CD4-positive, alpha-beta T cell (primary cell): ENCODE results near the gene PLEKHA5. TPM values are rescaled to one million over a fixed set of nuclear protein-coding genes. Genes with fewer than 3 reads are reported as not detected.

Experiments
- ATAC-seq: fragments of 200-7000 bp; cut with Tn5 transposase; one replicate; pipeline ENCODE4 v1.10.0; 2022; ENCODE audit warnings: mild to moderate bottlenecking; ENCODE audit not compliant: poor library complexity
- CTCF ChIA-PET: fragments of 350-600 bp; sonication (Branson Sonifier 250); formaldehyde crosslinking; loops from one replicate; lab custom pipeline; 2021; ENCODE audit warnings: antibody characterized with exemption, inconsistent platforms; lab: Charles Lee
- POLR2A ChIA-PET: fragments of 350-600 bp; sonication (Branson Sonifier 250); formaldehyde crosslinking; loops from one replicate; lab custom pipeline; 2021; ENCODE audit warnings: antibody characterized with exemption, inconsistent platforms; lab: Charles Lee
- DNase-seq, 14 experiments: peaks; one replicate each; pipeline ENCODE4 v3.0.0-alpha.2; 2013 to 2020; ENCODE audit warnings: mixed read lengths in 2 of 14
- H3K27ac ChIP-seq, 2 donors: one replicate each; pipeline versions ENCODE4 v1.5.1 to v1.7.0; 2013; ENCODE audit warnings: low read length in 2 of 2, low read depth in 1 of 2, mild to moderate bottlenecking in 1 of 2
- H3K27me3 ChIP-seq, 2 experiments: 1 replicate in 1 of 2; 2 replicates in 1 of 2; pipeline versions ENCODE4 v1.6.1 to v1.7.0; 2013; ENCODE audit warnings: low read length in 2 of 2, control low read depth in 1 of 2, mild to moderate bottlenecking in 1 of 2, moderate library complexity in 1 of 2; ENCODE audit not compliant: insufficient read depth in 2 of 2, control insufficient read depth in 1 of 2
- H3K36me3 ChIP-seq: one replicate; pipeline ENCODE4 v1.6.1; 2013; ENCODE audit warnings: low read length, control low read depth; ENCODE audit not compliant: insufficient read depth
- H3K4me1 ChIP-seq: one replicate; pipeline ENCODE4 v1.6.1; 2013; ENCODE audit warnings: low read length, control low read depth; ENCODE audit not compliant: insufficient read depth
- H3K4me3 ChIP-seq: one replicate; pipeline ENCODE4 v1.5.1; 2013; ENCODE audit warnings: mild to moderate bottlenecking, low read length, moderate library complexity
- H3K9me3 ChIP-seq, 2 experiments: 1 replicate in 1 of 2; 2 replicates in 1 of 2; pipeline versions ENCODE4 v1.6.1 to v1.7.0; 2013; ENCODE audit warnings: low read length in 2 of 2, mild to moderate bottlenecking in 2 of 2, control low read depth in 1 of 2, moderate library complexity in 1 of 2; ENCODE audit not compliant: control insufficient read depth in 1 of 2, insufficient read depth in 1 of 2
- H3K27ac Mint-ChIP-seq: one replicate; pipeline ENCODE4 v1.8.0; 2020; ENCODE audit warnings: mixed read lengths
- H3K27me3 Mint-ChIP-seq: one replicate; pipeline ENCODE4 v1.8.0; 2021; ENCODE audit warnings: mixed read lengths
- H3K36me3 Mint-ChIP-seq: one replicate; pipeline ENCODE4 v1.8.0; 2021; ENCODE audit warnings: low read depth, mixed read lengths
- H3K4me1 Mint-ChIP-seq: one replicate; pipeline ENCODE4 v1.8.0; 2021; ENCODE audit warnings: low read depth, mixed read lengths
- H3K4me3 Mint-ChIP-seq: one replicate; pipeline ENCODE4 v1.8.0; 2020; ENCODE audit warnings: mild to moderate bottlenecking, mixed read lengths
- H3K9me3 Mint-ChIP-seq: one replicate; pipeline ENCODE4 v1.8.0; 2020; ENCODE audit warnings: mixed read lengths
- intact Hi-C, 2 experiments: fragments of 100-400 bp; cut with DNase I in 1 of 2; cut with micrococcal nuclease in 1 of 2; formaldehyde crosslinking; loops; one replicate each; pipeline versions ENCODE4 v1.15.1 to v1.9.0; 2023 to 2025; cut with DNase I, micrococcal nuclease
- total RNA-seq, 174 experiments: library from RNA in 2 of 174; stranded (reverse) in 2 of 174; gene quantifications; one replicate each; pipeline ENCODE4 v1.2.3 and lab custom pipeline; 2021 to 2026
- TF ChIP-seq, protein P1 (sequence below): fragments of 200-600 bp; IDR thresholded peaks from one replicate; pipeline ENCODE4 v1.8.0; 2022; ENCODE audit warnings: antibody characterized with exemption, mild to moderate bottlenecking

The PLEKHA5 gene
- total RNA-seq, 2 experiments from 2014 or later = 4.5 to 5.4 TPM

DNA sequence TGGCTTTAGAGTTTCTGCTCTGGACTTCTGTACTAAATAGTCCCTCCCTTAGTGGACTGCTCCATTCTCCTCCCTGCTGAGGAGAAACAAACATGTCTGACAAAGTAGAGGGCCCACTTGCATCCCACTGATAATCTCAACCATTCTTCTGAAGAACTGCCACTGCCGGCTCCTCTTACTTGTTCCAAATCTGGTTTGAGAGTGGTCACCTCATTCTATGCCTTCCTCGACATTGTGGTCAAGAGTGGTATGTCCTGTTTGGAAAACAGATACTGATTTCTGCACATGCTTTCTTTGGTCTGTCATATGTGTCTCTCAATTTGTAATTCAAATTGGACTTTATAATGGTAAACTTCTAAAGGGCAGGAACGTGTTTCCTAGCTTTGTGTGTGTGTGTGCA is 36.3 kb upstream of the PLEKHA5 start:
- H3K9me3 ChIP-seq = no peaks in the 10 kb centered on the region
- H3K27ac Mint-ChIP-seq = no peak overlapping the region
- H3K4me3 Mint-ChIP-seq = no peak overlapping the region
- no peaks in the 10 kb centered on the region for H3K36me3 Mint-ChIP-seq
- H3K4me1 Mint-ChIP-seq = no peaks in the 10 kb centered on the region
- no peaks in the 10 kb centered on the region for H3K27me3 Mint-ChIP-seq
- DNase-seq (no peak), ATAC-seq (no peak)
- ChIA-PET POLR2A (no interaction called here), CTCF (no interaction called here)
- no peak overlapping the region for H3K4me3 ChIP-seq
- H3K27ac ChIP-seq = no peak overlapping the region
- no peaks in the 10 kb centered on the region for H3K9me3 Mint-ChIP-seq
- TF ChIP-seq, protein P1, sequence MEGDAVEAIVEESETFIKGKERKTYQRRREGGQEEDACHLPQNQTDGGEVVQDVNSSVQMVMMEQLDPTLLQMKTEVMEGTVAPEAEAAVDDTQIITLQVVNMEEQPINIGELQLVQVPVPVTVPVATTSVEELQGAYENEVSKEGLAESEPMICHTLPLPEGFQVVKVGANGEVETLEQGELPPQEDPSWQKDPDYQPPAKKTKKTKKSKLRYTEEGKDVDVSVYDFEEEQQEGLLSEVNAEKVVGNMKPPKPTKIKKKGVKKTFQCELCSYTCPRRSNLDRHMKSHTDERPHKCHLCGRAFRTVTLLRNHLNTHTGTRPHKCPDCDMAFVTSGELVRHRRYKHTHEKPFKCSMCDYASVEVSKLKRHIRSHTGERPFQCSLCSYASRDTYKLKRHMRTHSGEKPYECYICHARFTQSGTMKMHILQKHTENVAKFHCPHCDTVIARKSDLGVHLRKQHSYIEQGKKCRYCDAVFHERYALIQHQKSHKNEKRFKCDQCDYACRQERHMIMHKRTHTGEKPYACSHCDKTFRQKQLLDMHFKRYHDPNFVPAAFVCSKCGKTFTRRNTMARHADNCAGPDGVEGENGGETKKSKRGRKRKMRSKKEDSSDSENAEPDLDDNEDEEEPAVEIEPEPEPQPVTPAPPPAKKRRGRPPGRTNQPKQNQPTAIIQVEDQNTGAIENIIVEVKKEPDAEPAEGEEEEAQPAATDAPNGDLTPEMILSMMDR = no peak
- H3K4me1 ChIP-seq = no peaks in the 10 kb centered on the region
- no peaks in the 10 kb centered on the region for H3K27me3 ChIP-seq
- intact Hi-C loops = no loop called here
- H3K36me3 ChIP-seq = no peaks in the 10 kb centered on the region

DNA sequence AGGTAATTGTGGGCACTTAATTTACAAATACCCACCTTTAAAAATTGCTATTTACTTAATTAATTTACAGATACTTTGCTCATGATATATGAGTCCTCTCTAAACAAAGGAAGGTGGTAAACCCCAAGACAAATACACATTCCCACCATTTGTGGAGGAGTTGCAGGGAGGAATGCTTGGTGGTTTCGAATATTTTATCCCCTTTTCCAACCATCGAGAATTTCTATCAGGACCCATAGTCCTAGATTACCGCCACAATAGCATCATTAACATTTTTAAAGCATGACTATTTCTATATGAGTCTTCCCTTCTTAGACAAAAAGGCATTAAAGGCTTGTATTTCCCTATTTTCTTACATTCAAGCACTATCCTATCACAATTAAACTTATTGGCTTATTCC is 34.2 kb upstream of the PLEKHA5 start:
- no peaks in the 10 kb centered on the region for H3K9me3 ChIP-seq

DNA sequence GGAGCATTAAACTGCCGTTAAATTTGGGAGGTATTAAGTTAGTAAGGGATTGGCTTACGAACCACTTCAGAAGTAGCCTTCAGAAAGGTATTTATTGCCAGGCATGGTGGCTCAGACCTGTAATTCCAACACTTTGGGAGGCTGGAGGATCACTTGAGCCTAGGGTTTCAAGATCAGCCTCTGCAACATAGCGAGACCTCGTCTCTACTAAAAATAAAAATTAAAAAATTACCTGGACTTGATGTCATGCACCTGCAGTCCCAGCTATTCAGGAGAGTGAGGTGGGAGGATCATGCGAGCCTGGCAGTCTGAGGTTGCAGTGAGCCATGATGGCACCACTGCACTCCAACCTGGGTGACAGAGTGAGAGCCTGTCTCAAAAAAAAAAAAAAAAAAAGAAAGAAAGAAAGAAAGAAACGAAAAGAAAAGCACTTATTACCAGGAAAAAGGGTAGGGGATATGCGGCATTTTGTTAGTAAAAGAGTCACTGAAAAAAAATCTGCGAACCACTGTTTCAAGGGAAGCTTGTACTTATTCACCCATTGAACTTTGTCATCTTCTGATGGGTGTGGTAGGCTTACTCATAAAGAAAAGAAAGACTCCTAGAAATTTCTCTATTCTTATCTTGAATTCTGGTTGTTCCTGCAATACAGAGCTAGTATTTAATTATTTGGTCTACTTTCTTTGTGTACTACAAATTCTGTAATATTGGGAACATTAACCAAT is 33.6 kb upstream of the PLEKHA5 start:
- CTCF ChIA-PET = no interaction called here
- Mint-ChIP-seq H3K9me3 (no peaks in the 10 kb centered on the region), H3K27me3 (no peaks in the 10 kb centered on the region), H3K4me1 (no peaks in the 10 kb centered on the region), H3K27ac (no peak overlapping the region), H3K36me3 (no peaks in the 10 kb centered on the region), H3K4me3 (no peak overlapping the region)
- H3K4me1 ChIP-seq = no peaks in the 10 kb centered on the region
- intact Hi-C loops = no loop called here
- ATAC-seq (no peak), DNase-seq (no peak)
- TF ChIP-seq, protein P1 = no peak
- H3K27ac ChIP-seq = no peak overlapping the region
- no peaks in the 10 kb centered on the region for H3K36me3 ChIP-seq
- POLR2A ChIA-PET = no interaction called here
- no peaks in the 10 kb centered on the region for H3K27me3 ChIP-seq
- no peak overlapping the region for H3K4me3 ChIP-seq
- H3K9me3 ChIP-seq = no peaks in the 10 kb centered on the region

More for the DNA sequence above, 34.2 kb upstream of the PLEKHA5 start:
- Mint-ChIP-seq H3K9me3 (no peaks in the 10 kb centered on the region), H3K27ac (no peak overlapping the region), H3K27me3 (no peaks in the 10 kb centered on the region), H3K4me3 (no peak overlapping the region), H3K36me3 (no peaks in the 10 kb centered on the region), H3K4me1 (no peaks in the 10 kb centered on the region)
- ATAC-seq (no peak), DNase-seq (no peak)
- intact Hi-C loops = no loop called here
- no peaks in the 10 kb centered on the region for H3K4me1 ChIP-seq
- H3K4me3 ChIP-seq = no peak overlapping the region
- TF ChIP-seq, protein P1 = no peak
- CTCF ChIA-PET = no interaction called here
- POLR2A ChIA-PET = no interaction called here
- no peaks in the 10 kb centered on the region for H3K27me3 ChIP-seq
- H3K36me3 ChIP-seq = no peaks in the 10 kb centered on the region
- no peak overlapping the region for H3K27ac ChIP-seq
